Measurements from ENCODE around the gene CCDC177. TPM values are rescaled to one million over a fixed set of nuclear protein-coding genes. Genes with fewer than 3 reads are reported as not detected.

CCDC177 gene
- total and polyA plus RNA-seq, 2 of the 8 experiments (the other 6 are each of a cell fraction or from before 2014, with no cell fraction given): 0.62 to 2.8 TPM

GRCh38 chr14:69537900-69538299 lies 36.8 kb downstream of the CCDC177 start:
- Histone ChIP-seq H3K4me1 (replicated peaks in 1 of 4; ENCODE audit: control insufficient read depth in 3 of 4, insufficient read depth in 4 of 4, low read length in 3 of 4) (no peaks in the 10 kb centered on the region; a peak in 1 of 7 replicates), H3K56ac (replicated peaks; ENCODE audit: insufficient read length, low read depth, low read length) (no peak overlapping the region), H3K79me2 (ENCODE audit: control insufficient read depth in 1 of 2, insufficient read depth in 2 of 2, low read length in 2 of 2) (no peaks in the 10 kb centered on the region), H4K5ac (ENCODE audit: insufficient read length, low read depth, low read length) (no peak overlapping the region), H2BK20ac (ENCODE audit: low read length) (no peak overlapping the region), H2BK120ac (replicated peaks; ENCODE audit: low read depth, low read length) (no peak overlapping the region), H2AFZ (ENCODE audit: low read length) (no peak overlapping the region), H2BK5ac (ENCODE audit: low read depth, low read length) (no peak overlapping the region), H3K27me3 (replicated peaks in 1 of 4; ENCODE audit: control insufficient read depth in 3 of 4, extremely low read depth in 1 of 4, insufficient read depth in 3 of 4, low read length in 3 of 4) (no peaks in the 10 kb centered on the region), H3K9me3 (ENCODE audit: insufficient read depth in 2 of 2, low read depth in 1 of 2, low read length in 1 of 2) (no peaks in the 10 kb centered on the region), H2BK12ac (ENCODE audit: low read depth, low read length) (no peak overlapping the region), H3K27ac (ENCODE audit: low read depth, low read length) (no peak overlapping the region), H4K91ac (replicated peaks; ENCODE audit: insufficient read length, low read length) (no peak overlapping the region), H3K4me2 (ENCODE audit: insufficient read depth in 1 of 2, low read depth in 2 of 2, low read length in 2 of 2) (no peak overlapping the region), H4K20me1 (replicated peaks in 1 of 2; ENCODE audit: control insufficient read depth in 1 of 2, insufficient read depth in 2 of 2, low read length in 2 of 2) (no peaks in the 10 kb centered on the region), H2BK15ac (ENCODE audit: low read length) (no peak overlapping the region), H3K18ac (ENCODE audit: extremely low read depth, low read length) (no peak overlapping the region), H3K4ac (replicated peaks; ENCODE audit: insufficient read length, low read depth, low read length) (no peak overlapping the region), H3K4me3 (ENCODE audit: extremely low read depth in 1 of 4, insufficient read depth in 2 of 4, low read depth in 3 of 4, low read length in 4 of 4) (no peak overlapping the region), H3K9ac (replicated peaks in 1 of 4; ENCODE audit: extremely low read depth in 1 of 4, low read depth in 3 of 4, low read length in 3 of 4) (no peak overlapping the region), H3K14ac (ENCODE audit: insufficient read length) (no peak overlapping the region), H3K23ac (ENCODE audit: insufficient read length) (no peak overlapping the region), H3K79me1 (ENCODE audit: low read depth, low read length) (no peaks in the 10 kb centered on the region), H3K23me2 (ENCODE audit: low read depth, low read length) (no peaks in the 10 kb centered on the region), H2AK5ac (ENCODE audit: low read depth, low read length) (no peak overlapping the region), H4K8ac (ENCODE audit: extremely low read depth, insufficient read depth, low read length) (no peak overlapping the region), H3K36me3 (ENCODE audit: control insufficient read depth in 2 of 4, insufficient read depth in 4 of 4, low read length in 3 of 4) (no peaks in the 10 kb centered on the region)
- FAIRE-seq (no peak), DNase-seq (ENCODE audit: low read depth in 1 of 2, low spot score in 2 of 2) (no peak)
- ChIA-PET POLR2A (ENCODE audit: partially characterized antibody) (no interaction called here), CTCF (ENCODE audit: partially characterized antibody) (interaction anchor here (1.2 to 7.1 kb wide), 4 partner anchors 11 to 35 kb away, joined by 3 to 79 read pairs (median 17); partner anchors contain the start of gene CCDC177)
- WGBS, 2 experiments (ENCODE audit: extremely low coverage in 1 of 2, insufficient coverage in 1 of 2, insufficient read length in 1 of 2, insufficient replicate concordance in 2 of 2, low coverage in 1 of 2, low lambda C conversion rate in 2 of 2, missing lambda C conversion rate in 1 of 2): 100% methylated on average over 1 of the region's 1 CpG; no CpG with 5 or more reads in 1 of the 2 experiments
- no peak for TF ChIP-seq SIX5 (IDR thresholded peaks at IDR 0.05; ENCODE audit: low read depth, low read length)
- TF ChIP-seq CREB1 (IDR thresholded peaks at IDR 0.05): no peak
- TF ChIP-seq SAP30 (IDR thresholded peaks at IDR 0.05; ENCODE audit: insufficient read depth, insufficient replicate concordance, low read length): no peak
- no peak for TF ChIP-seq PHF8 (conservative IDR thresholded peaks at IDR 0.05; ENCODE audit: low read depth, low read length)
- no peak for TF ChIP-seq EZH2 (IDR thresholded peaks at IDR 0.05; ENCODE audit: low read depth, low read length, severe bottlenecking)
- TF ChIP-seq BACH1 (IDR thresholded peaks at IDR 0.05; ENCODE audit: low read length): no peak
- TF ChIP-seq KDM4A (IDR thresholded peaks at IDR 0.05; ENCODE audit: low read depth, low read length, severe bottlenecking): no peak
- TF ChIP-seq, protein P1, sequence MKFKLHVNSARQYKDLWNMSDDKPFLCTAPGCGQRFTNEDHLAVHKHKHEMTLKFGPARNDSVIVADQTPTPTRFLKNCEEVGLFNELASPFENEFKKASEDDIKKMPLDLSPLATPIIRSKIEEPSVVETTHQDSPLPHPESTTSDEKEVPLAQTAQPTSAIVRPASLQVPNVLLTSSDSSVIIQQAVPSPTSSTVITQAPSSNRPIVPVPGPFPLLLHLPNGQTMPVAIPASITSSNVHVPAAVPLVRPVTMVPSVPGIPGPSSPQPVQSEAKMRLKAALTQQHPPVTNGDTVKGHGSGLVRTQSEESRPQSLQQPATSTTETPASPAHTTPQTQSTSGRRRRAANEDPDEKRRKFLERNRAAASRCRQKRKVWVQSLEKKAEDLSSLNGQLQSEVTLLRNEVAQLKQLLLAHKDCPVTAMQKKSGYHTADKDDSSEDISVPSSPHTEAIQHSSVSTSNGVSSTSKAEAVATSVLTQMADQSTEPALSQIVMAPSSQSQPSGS (IDR thresholded peaks at IDR 0.05; ENCODE audit: low read length): no peak
- no peak for TF ChIP-seq HDAC6 (IDR thresholded peaks at IDR 0.05; ENCODE audit: low read depth, low read length)
- TF ChIP-seq SP4 (IDR thresholded peaks at IDR 0.05; ENCODE audit: low read length): no peak
- no peak for TF ChIP-seq SP1 (IDR thresholded peaks at IDR 0.05; ENCODE audit: low read depth, low read length)
- no peak for TF ChIP-seq USF2 (IDR thresholded peaks at IDR 0.05; ENCODE audit: low read length)
